IMR-90 (cell line): ENCODE measurements around the gene TMPRSS6. TPM values are rescaled to one million over a fixed set of nuclear protein-coding genes. Genes with fewer than 3 reads are reported as not detected.

Source experiments
- ATAC-seq: fragments of 200-7000 bp; cut with Tn5 transposase; 2 replicates; pipeline ENCODE4 v1.9.1; 2020; ENCODE audit warnings: low read depth, mild to moderate bottlenecking, moderate library complexity
- BruUV-seq: library from RNA; stranded (reverse); fragments of 400-500 nt; replicated peaks from 2 replicates; lab custom pipeline; 2021; lab: Mats Ljungman, UMichigan
- CTCF ChIA-PET: fragments of 300-600 bp; formaldehyde crosslinking; extraction: SDS; loops from one replicate; lab custom pipeline; 2021; ENCODE audit warnings: antibody characterized with exemption; lab: Yijun Ruan, JAX
- POLR2A ChIA-PET: fragments of 300-600 bp; sonication (Branson Sonifier 250); formaldehyde crosslinking; loops from one replicate; lab custom pipeline; 2022; ENCODE audit warnings: antibody characterized with exemption; ENCODE audit not compliant: unreplicated experiment; lab: Charles Lee
- DNase-seq: peaks from one replicate; pipeline ENCODE4 v3.0.0; 2013
- H2AFZ ChIP-seq: replicated peaks from 2 replicates; pipeline ENCODE3; 2013; ENCODE audit warnings: low read length, mild to moderate bottlenecking; ENCODE audit not compliant: poor library complexity
- H2AK5ac ChIP-seq: 2 replicates; pipeline ENCODE4 v1.6.1; 2013; ENCODE audit warnings: low read depth, low read length, inconsistent platforms
- H2AK9ac ChIP-seq: replicated peaks from 2 replicates; pipeline ENCODE3; 2013; ENCODE audit warnings: mild to moderate bottlenecking, low read depth, low read length, moderate library complexity; ENCODE audit not compliant: poor library complexity
- H2BK120ac ChIP-seq: 2 replicates; pipeline ENCODE4 v1.6.1; 2013; ENCODE audit warnings: low read depth, low read length, inconsistent platforms
- H2BK15ac ChIP-seq: 3 replicates; pipeline ENCODE4 v1.6.1; 2013; ENCODE audit warnings: low read depth, low read length, inconsistent platforms
- H2BK20ac ChIP-seq: 2 replicates; pipeline ENCODE4 v1.6.1; 2013; ENCODE audit warnings: low read depth, mild to moderate bottlenecking, inconsistent platforms, low read length, moderate library complexity
- H2BK5ac ChIP-seq: 2 replicates; pipeline ENCODE4 v1.6.1; 2013; ENCODE audit warnings: mild to moderate bottlenecking, low read depth, low read length, inconsistent platforms; ENCODE audit not compliant: poor library complexity, severe bottlenecking
- H3K14ac ChIP-seq: replicated peaks from 2 replicates; pipeline ENCODE4 v1.6.1; 2013; ENCODE audit warnings: low read depth, low read length, inconsistent platforms
- H3K18ac ChIP-seq: 2 replicates; pipeline ENCODE4 v1.6.1; 2013; ENCODE audit warnings: low read depth, low read length, control low read depth
- H3K23ac ChIP-seq: 2 replicates; pipeline ENCODE4 v1.6.1; 2013; ENCODE audit warnings: low read depth, low read length, inconsistent platforms
- H3K27ac ChIP-seq: 2 replicates; pipeline ENCODE4 v1.5.1; 2013; ENCODE audit warnings: mild to moderate bottlenecking, control low read depth, low read length; ENCODE audit not compliant: insufficient read depth
- H3K27me3 ChIP-seq: 2 replicates; pipeline ENCODE4 v1.6.1; 2013; ENCODE audit warnings: low read length; ENCODE audit not compliant: control insufficient read depth, insufficient read depth
- H3K36me3 ChIP-seq: 2 replicates; pipeline ENCODE4 v1.6.1; 2013; ENCODE audit warnings: low read length, mixed read lengths; ENCODE audit not compliant: control insufficient read depth, insufficient read depth
- H3K4ac ChIP-seq: 2 replicates; pipeline ENCODE4 v1.6.1; 2013; ENCODE audit warnings: low read depth, low read length, inconsistent platforms
- H3K4me1 ChIP-seq: 2 replicates; pipeline ENCODE4 v1.6.1; 2013; ENCODE audit warnings: low read length, mixed read lengths; ENCODE audit not compliant: control insufficient read depth, insufficient read depth
- H3K4me2 ChIP-seq: 2 replicates; pipeline ENCODE4 v1.6.1; 2013; ENCODE audit warnings: low read depth, mild to moderate bottlenecking, control low read depth, low read length, moderate library complexity
- H3K4me3 ChIP-seq: 2 replicates; pipeline ENCODE4 v1.5.1; 2013; ENCODE audit warnings: low read depth, mild to moderate bottlenecking, control low read depth, low read length, moderate library complexity; ENCODE audit not compliant: insufficient read depth
- H3K56ac ChIP-seq: 2 replicates; pipeline ENCODE4 v1.6.1; 2013; ENCODE audit warnings: low read length, inconsistent platforms; ENCODE audit not compliant: insufficient read depth; ENCODE audit errors: extremely low read depth
- H3K79me1 ChIP-seq, 2 experiments: 2 replicates each; pipeline ENCODE4 v1.6.1; 2013; ENCODE audit warnings: low read length in 2 of 2, inconsistent platforms in 1 of 2, low read depth in 1 of 2
- H3K9ac ChIP-seq: 2 replicates; pipeline ENCODE4 v1.6.1; 2013; ENCODE audit warnings: low read depth, low read length, control low read depth
- H3K9me1 ChIP-seq: 2 replicates; pipeline ENCODE4 v1.6.1; 2013; ENCODE audit warnings: low read length, inconsistent platforms; ENCODE audit not compliant: insufficient read depth
- H3K9me3 ChIP-seq: 2 replicates; pipeline ENCODE4 v1.6.1; 2013; ENCODE audit warnings: low read length; ENCODE audit not compliant: control insufficient read depth, insufficient read depth
- H4K20me1 ChIP-seq: 2 replicates; pipeline ENCODE4 v1.6.1; 2013; ENCODE audit warnings: low read length, inconsistent platforms; ENCODE audit not compliant: insufficient read depth
- H4K5ac ChIP-seq: 2 replicates; pipeline ENCODE4 v1.6.1; 2013; ENCODE audit warnings: mild to moderate bottlenecking, low read depth, low read length, control low read depth
- H4K8ac ChIP-seq, 2 experiments: 2 replicates each; pipeline ENCODE4 v1.6.1; 2013; ENCODE audit warnings: low read depth in 2 of 2, low read length in 2 of 2, control low read depth in 1 of 2, inconsistent platforms in 1 of 2
- H4K91ac ChIP-seq: 2 replicates; pipeline ENCODE4 v1.6.1; 2013; ENCODE audit warnings: low read depth, low read length, inconsistent platforms; ENCODE audit not compliant: insufficient read depth
- CEBPB ChIP-seq: IDR thresholded peaks from 2 replicates; pipeline ENCODE4 v1.6.1; 2012; ENCODE audit warnings: low read depth, low read length, improper control_type of control experiment
- FOS ChIP-seq: fragments of 150-350 bp; IDR thresholded peaks from 2 replicates; pipeline ENCODE4 v1.6.1; 2016; ENCODE audit warnings: low read depth, low read length
- MXI1 ChIP-seq: IDR thresholded peaks from 2 replicates; pipeline ENCODE4 v1.6.1; 2012; ENCODE audit warnings: low read depth, mild to moderate bottlenecking, low read length, moderate library complexity, borderline replicate concordance
- NFE2L2 ChIP-seq: fragments of 150-350 bp; IDR thresholded peaks from 2 replicates; pipeline ENCODE4 v1.6.1; 2016; ENCODE audit warnings: low read depth, mild to moderate bottlenecking, low read length
- POLR2A ChIP-seq: IDR thresholded peaks from 2 replicates; pipeline ENCODE4 v1.6.1; 2012; ENCODE audit warnings: mild to moderate bottlenecking, low read depth, low read length
- RAD21 ChIP-seq: IDR thresholded peaks from 2 replicates; pipeline ENCODE4 v1.6.1; 2012; ENCODE audit warnings: low read length, improper control_type of control experiment
- RCOR1 ChIP-seq: IDR thresholded peaks from 2 replicates; pipeline ENCODE4 v1.6.1; 2012; ENCODE audit warnings: mild to moderate bottlenecking, low read length, improper control_type of control experiment; ENCODE audit not compliant: insufficient replicate concordance
- RFX5 ChIP-seq: IDR thresholded peaks from 2 replicates; pipeline ENCODE4 v1.8.0; 2012; ENCODE audit warnings: low read depth, mild to moderate bottlenecking, low read length, moderate library complexity
- WGBS, 2 experiments: methylation state at CpG; one replicate each; pipeline versions ENCODE4 v1.1.5 to v1.1.7; 2013; ENCODE audit warnings: missing lambda C conversion rate in 2 of 2; ENCODE audit not compliant: insufficient read length in 1 of 2; ENCODE audit errors: extremely low coverage in 2 of 2; 5-methylcytosine and 5-hydroxymethylcytosine counted together
- dilution Hi-C: fragments of 300-500 bp; cut with HindIII; formaldehyde crosslinking; loops from one replicate; pipeline ENCODE4 v1.14.3; 2018; ENCODE audit warnings: low sequenced_read_pairs; ENCODE audit not compliant: unreplicated experiment
- in situ Hi-C: fragments of 300-500 bp; cut with MboI; formaldehyde crosslinking; loops from 3 replicates; pipeline ENCODE4 v1.14.3; 2019; ENCODE audit warnings: low sequenced_read_pairs, inconsistent platforms, mixed read lengths
- intact Hi-C: fragments of 100-400 bp; cut with micrococcal nuclease; formaldehyde crosslinking; loops from 2 replicates; pipeline ENCODE4 v1.10.0; 2022
- polyA plus RNA-seq, 3 experiments: library from polyadenylated mRNA; depleted of rRNA; stranded (reverse); fragments of >200 nt; gene quantifications; 2 replicates each; pipeline ENCODE4 v1.2.3, GENCODE V29; 2012; ENCODE audit warnings: low replicate concordance in 1 of 3
- total RNA-seq: library from RNA; depleted of rRNA; stranded (reverse); fragments of >200 nt; gene quantifications from 2 replicates; pipeline ENCODE4 v1.2.3, GENCODE V29; 2012
- TF ChIP-seq, protein P1 (sequence below): fragments of 150-350 bp; IDR thresholded peaks from 2 replicates; pipeline ENCODE4 v1.6.1; 2016; ENCODE audit warnings: low read depth, mild to moderate bottlenecking, low read length, moderate library complexity, borderline replicate concordance
- TF ChIP-seq, protein P2 (sequence below): conservative IDR thresholded peaks from 2 replicates; pipeline ENCODE4 v1.5.1; 2012; ENCODE audit warnings: mild to moderate bottlenecking, low read depth, low read length, improper control_type of control experiment

Gene TMPRSS6
- total and polyA plus RNA-seq, 2 of the 4 experiments (the other 2 are of a cell fraction): not detected

DNA sequence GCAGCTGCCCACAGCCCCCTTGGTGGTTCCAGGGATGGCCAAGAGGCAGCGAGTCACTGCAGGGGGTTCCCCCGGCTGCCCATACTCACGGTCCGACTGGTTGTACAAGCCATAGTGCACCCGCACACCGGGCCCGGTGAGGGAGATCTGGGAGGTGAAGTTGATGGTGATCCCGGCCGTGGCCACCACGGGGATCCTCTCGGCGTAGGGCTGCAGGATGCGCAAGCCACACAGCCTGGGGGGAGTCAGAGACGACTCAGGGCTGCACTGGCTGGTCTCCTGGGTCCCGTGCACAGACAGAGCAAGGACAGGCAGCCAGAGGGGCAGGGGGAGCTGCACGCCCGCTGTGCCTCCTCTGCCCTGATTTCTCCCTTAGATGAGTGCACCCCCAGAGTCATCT, 34.5 kb downstream of the TMPRSS6 start:
- Histone ChIP-seq H4K91ac (no peak overlapping the region), H4K8ac (no peak overlapping the region), H3K4me3 (no peak overlapping the region), H3K4ac (no peak overlapping the region), H2BK120ac (no peak overlapping the region), H2AK5ac (no peak overlapping the region), H3K9me3 (no peaks in the 10 kb centered on the region), H2BK5ac (no peak overlapping the region), H3K4me1 (no peaks in the 10 kb centered on the region), H3K56ac (no peak overlapping the region), H3K27ac (no peak overlapping the region), H3K4me2 (no peak overlapping the region), H4K5ac (no peak overlapping the region), H3K79me1 (no peaks in the 10 kb centered on the region), H2AFZ (no peak overlapping the region), H2AK9ac (no peak overlapping the region), H3K14ac (no peak overlapping the region), H3K9ac (no peak overlapping the region), H3K23ac (no peak overlapping the region), H3K9me1 (no peaks in the 10 kb centered on the region), H3K18ac (no peak overlapping the region), H4K20me1 (no peaks in the 10 kb centered on the region), H2BK15ac (no peak overlapping the region), H2BK20ac (no peak overlapping the region), H3K36me3 (no peaks in the 10 kb centered on the region), H3K27me3 (peaks cover 43% of the 10 kb centered on the region)
- no peak for DNase-seq
- dilution Hi-C loops (no loop called here), in situ Hi-C loops (no loop called here), intact Hi-C loops (loop anchor here (5.0 kb wide), 1 partner anchor 382 kb away; no protein-coding TSS in a partner anchor)
- TF ChIP-seq MXI1: no peak
- TF ChIP-seq, protein P1, sequence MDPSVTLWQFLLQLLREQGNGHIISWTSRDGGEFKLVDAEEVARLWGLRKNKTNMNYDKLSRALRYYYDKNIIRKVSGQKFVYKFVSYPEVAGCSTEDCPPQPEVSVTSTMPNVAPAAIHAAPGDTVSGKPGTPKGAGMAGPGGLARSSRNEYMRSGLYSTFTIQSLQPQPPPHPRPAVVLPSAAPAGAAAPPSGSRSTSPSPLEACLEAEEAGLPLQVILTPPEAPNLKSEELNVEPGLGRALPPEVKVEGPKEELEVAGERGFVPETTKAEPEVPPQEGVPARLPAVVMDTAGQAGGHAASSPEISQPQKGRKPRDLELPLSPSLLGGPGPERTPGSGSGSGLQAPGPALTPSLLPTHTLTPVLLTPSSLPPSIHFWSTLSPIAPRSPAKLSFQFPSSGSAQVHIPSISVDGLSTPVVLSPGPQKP: no peak
- TF ChIP-seq NFE2L2: no peak
- no peak for TF ChIP-seq RAD21
- no peak for TF ChIP-seq FOS
- TF ChIP-seq RCOR1: no peak
- TF ChIP-seq POLR2A: no peak
- TF ChIP-seq, protein P2, sequence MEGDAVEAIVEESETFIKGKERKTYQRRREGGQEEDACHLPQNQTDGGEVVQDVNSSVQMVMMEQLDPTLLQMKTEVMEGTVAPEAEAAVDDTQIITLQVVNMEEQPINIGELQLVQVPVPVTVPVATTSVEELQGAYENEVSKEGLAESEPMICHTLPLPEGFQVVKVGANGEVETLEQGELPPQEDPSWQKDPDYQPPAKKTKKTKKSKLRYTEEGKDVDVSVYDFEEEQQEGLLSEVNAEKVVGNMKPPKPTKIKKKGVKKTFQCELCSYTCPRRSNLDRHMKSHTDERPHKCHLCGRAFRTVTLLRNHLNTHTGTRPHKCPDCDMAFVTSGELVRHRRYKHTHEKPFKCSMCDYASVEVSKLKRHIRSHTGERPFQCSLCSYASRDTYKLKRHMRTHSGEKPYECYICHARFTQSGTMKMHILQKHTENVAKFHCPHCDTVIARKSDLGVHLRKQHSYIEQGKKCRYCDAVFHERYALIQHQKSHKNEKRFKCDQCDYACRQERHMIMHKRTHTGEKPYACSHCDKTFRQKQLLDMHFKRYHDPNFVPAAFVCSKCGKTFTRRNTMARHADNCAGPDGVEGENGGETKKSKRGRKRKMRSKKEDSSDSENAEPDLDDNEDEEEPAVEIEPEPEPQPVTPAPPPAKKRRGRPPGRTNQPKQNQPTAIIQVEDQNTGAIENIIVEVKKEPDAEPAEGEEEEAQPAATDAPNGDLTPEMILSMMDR: no peak
- no peak for TF ChIP-seq CEBPB
- no peak for TF ChIP-seq RFX5
- ChIA-PET POLR2A (no interaction called here), CTCF (no interaction called here)
- no TSS peak for BruUV-seq
- no peak for ATAC-seq
- 88% methylated on average over 4 of the region's 17 CpGs; no CpG with 5 or more reads in 1 of the 2 experiments for WGBS, 2 experiments
